Fibroblast of skin of scalp (primary cell): ENCODE measurements around the gene TAS1R3.
"Not testable (repeated sequence)": the region's sequence is repeated elsewhere in the genome, so short reads cannot be mapped to it uniquely, and the experiment has no call there.

Experiments
- DNase-seq: peaks from one replicate; pipeline ENCODE4 v3.0.0-alpha.2; 2013

TAS1R3 gene

GRCh38 chr1:1309251-1310108 lies 21.6 kb upstream of the TAS1R3 start:
- no peak for DNase-seq

- no peak for DNase-seq
Observed at GRCh38 chr1:1310109-1310385, 21.0 kb upstream of the TAS1R3 start.

- no peak for DNase-seq
Observed at GRCh38 chr1:1310476-1311053, 20.5 kb upstream of the TAS1R3 start.

- DNase-seq: no peak
Observed at GRCh38 chr1:1311107-1312104, 19.7 kb upstream of the TAS1R3 start.

GRCh38 chr1:1312450-1313314 lies 18.4 kb upstream of the TAS1R3 start:
- no peak for DNase-seq

- no peak for DNase-seq
Observed at GRCh38 chr1:1313500-1314236, 17.4 kb upstream of the TAS1R3 start.

GRCh38 chr1:1314237-1314586 lies 16.9 kb upstream of the TAS1R3 start:
- DNase-seq: no peak

GRCh38 chr1:1314678-1315335 lies 16.3 kb upstream of the TAS1R3 start:
- DNase-seq: no peak

GRCh38 chr1:1315435-1315954 lies 15.6 kb upstream of the TAS1R3 start:
- DNase-seq: no peak

- not testable (repeated sequence) for DNase-seq
Observed at GRCh38 chr1:1316199-1316598, 14.9 kb upstream of the TAS1R3 start.

GRCh38 chr1:1317420-1317819 lies 13.7 kb upstream of the TAS1R3 start:
- DNase-seq: no peak

- peak; percentile 83 for DNase-seq
Observed at GRCh38 chr1:1318131-1318652, 12.9 kb upstream of the TAS1R3 start.

- DNase-seq: no peak
Observed at GRCh38 chr1:1318777-1319645, 12.1 kb upstream of the TAS1R3 start.

GRCh38 chr1:1319646-1319941 lies 11.5 kb upstream of the TAS1R3 start:
- DNase-seq: no peak

GRCh38 chr1:1320666-1321448 lies 10.2 kb upstream of the TAS1R3 start:
- no peak for DNase-seq

GRCh38 chr1:1321477-1321876 lies 9.6 kb upstream of the TAS1R3 start:
- DNase-seq: no peak

- no peak for DNase-seq
Observed at GRCh38 chr1:1322418-1322817, 8.7 kb upstream of the TAS1R3 start.

GRCh38 chr1:1322952-1323351 lies 8.1 kb upstream of the TAS1R3 start:
- no peak for DNase-seq

GRCh38 chr1:1324084-1324523 lies 7.0 kb upstream of the TAS1R3 start:
- DNase-seq: no peak
